Muscle layer of colon (tissue), 2 donors: ENCODE data around the gene WDR73.

Source experiments
- H3K27ac ChIP-seq: one replicate; pipeline ENCODE4 v1.7.0; 2013; ENCODE audit warnings: low read depth, mild to moderate bottlenecking, low read length, moderate library complexity
- H3K27me3 ChIP-seq, 2 donors: one replicate each; pipeline ENCODE4 v1.7.0; 2013; ENCODE audit warnings: low read length in 2 of 2, mild to moderate bottlenecking in 2 of 2; ENCODE audit not compliant: insufficient read depth in 2 of 2, control insufficient read depth in 1 of 2
- H3K36me3 ChIP-seq: one replicate; pipeline ENCODE4 v1.7.0; 2013; ENCODE audit warnings: mild to moderate bottlenecking, low read length; ENCODE audit not compliant: insufficient read depth
- H3K4me1 ChIP-seq: one replicate; pipeline ENCODE4 v1.7.0; 2013; ENCODE audit warnings: mild to moderate bottlenecking, low read length; ENCODE audit not compliant: insufficient read depth
- H3K4me3 ChIP-seq, 2 donors: one replicate each; pipeline ENCODE4 v1.7.0; 2013; ENCODE audit warnings: low read length in 2 of 2, low read depth in 1 of 2, mild to moderate bottlenecking in 1 of 2, moderate library complexity in 1 of 2
- H3K9ac ChIP-seq: one replicate; pipeline ENCODE4 v1.7.0; 2013; ENCODE audit warnings: low read length
- H3K9me3 ChIP-seq: one replicate; pipeline ENCODE4 v1.7.0; 2013; ENCODE audit warnings: mild to moderate bottlenecking, low read length
- donor health status: abdominal sarcoma.
- donor health status: Adenocarcinoma of cecum.

Gene WDR73

DNA sequence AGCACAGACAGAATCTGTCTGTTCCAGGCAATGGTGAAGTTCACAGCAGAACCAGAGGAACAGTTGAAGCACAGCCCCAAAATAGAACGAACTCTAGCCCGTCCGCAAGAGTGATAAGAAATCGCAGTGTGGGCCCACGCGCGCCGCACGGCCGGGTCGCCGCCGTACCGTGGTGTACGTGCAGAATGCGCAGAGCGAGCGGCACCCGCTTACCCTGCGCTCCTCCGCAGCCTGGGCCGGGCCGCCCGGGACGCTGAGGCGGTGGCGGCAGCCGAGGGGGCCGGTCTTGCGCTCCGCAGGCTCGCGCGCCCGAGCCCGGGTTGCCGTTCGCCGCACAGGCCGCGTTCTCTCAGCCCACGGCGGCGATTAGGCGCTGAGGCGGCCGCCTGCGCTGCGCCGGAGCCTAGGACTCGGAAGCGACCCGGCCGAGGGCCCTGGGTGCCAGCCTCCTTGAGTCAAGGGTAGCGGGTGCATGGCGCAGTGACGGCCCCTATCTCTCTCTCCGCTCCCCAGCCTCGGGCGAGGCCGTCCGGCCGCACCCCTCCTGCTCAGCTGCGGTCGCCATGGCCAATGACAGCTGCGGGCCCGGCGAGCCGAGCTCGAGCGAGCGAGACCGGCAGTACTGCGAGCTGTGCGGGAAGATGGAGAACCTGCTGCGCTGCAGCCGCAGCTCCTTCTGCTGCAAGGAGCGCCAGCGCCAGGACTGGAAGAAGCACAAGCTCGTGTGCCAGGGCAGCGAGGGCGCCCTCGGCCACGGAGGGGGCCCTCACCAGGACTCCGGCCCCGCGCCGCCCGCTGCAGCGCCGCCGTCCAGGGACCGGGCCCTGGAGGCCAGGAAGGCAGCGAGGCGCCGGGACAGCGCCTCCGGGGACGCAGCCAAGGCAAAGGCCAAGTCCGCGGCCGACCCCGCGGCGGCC lies 20.5 kb downstream of the WDR73 start:
- peaks cover 20% of the 10 kb centered on the region for H3K36me3 ChIP-seq
- H3K4me3 ChIP-seq = peak overlapping the region; percentile 78 to 88
- H3K4me1 ChIP-seq = peaks cover 35% of the 10 kb centered on the region
- no peaks in the 10 kb centered on the region for H3K9me3 ChIP-seq
- H3K27me3 ChIP-seq = no peaks in the 10 kb centered on the region
- peak overlapping the region; percentile 51 for H3K9ac ChIP-seq
- H3K27ac ChIP-seq = peak overlapping the region; percentile 85

DNA sequence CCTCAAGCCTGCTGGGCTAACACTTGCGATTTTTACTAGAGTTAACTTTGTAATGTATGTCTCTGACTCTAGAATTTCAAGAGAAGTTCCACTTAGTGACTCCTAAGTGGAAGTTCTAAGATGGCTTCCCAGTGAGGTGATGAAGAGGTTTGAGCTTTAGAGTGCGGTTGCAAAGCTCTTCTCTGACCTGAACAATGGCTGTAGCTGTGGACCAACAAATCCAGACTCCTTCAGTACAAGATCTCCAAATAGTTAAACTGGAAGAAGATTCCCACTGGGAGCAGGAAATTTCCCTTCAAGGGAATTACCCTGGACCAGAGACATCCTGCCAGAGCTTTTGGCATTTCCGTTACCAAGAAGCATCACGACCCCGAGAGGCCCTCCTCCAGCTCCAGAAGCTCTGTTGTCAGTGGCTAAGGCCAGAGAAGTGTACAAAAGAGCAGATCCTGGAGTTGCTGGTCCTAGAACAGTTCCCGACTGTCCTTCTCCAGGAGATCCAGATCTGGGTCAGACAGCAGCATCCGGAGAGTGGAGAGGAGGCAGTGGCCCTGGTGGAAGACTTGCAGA lies 22.3 kb downstream of the WDR73 start:
- peak overlapping the region; percentile 35 for H3K9ac ChIP-seq
- peaks cover 35% of the 10 kb centered on the region for H3K4me1 ChIP-seq
- peaks cover 9% of the 10 kb centered on the region for H3K36me3 ChIP-seq
- no peaks in the 10 kb centered on the region for H3K9me3 ChIP-seq
- no peaks in the 10 kb centered on the region for H3K27me3 ChIP-seq
- H3K27ac ChIP-seq = peak overlapping the region; percentile 93
- peak overlapping the region; percentile 78 for H3K4me3 ChIP-seq

DNA sequence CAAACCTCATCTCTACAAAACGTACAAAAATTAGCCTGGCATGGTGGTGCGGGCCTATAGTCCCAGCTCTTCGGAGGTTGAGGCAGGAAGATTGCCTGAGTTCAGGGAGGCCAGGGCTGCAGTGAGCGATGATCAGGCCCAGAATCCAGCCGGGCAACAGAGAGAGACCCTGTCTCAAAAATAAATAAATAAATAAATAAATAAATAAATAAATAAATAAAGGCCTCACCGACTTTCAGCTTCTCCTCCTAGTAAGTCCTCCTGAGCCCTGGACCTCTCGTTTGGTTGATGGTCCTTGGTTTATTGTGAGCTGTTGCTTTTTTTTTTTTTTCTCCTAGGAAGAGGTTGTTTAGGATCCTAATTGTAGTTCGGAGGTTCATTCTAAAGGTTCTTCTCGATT lies 25.1 kb downstream of the WDR73 start:
- Histone ChIP-seq H3K27ac (no peak overlapping the region), H3K4me3 (no peak overlapping the region)

DNA sequence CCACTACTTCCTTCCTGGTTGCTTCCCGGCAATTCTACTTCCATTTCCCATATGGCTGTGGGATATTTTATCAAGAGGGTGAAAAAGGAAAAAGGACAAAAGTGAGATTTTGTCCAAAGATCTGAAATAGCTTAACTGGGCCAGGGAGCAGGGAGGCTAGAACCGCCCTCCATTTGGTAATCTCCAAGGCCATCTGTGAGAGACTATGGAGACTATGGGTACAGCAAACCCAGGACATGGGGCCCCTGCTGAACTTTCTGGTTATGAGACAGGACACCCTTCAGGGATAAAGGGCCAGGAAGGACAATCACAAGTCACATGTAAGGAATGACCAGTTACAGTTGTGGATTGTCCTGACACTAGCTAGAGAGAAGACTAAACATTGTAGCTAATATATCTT lies 29.0 kb downstream of the WDR73 start:
- Histone ChIP-seq H3K27me3 (no peaks in the 10 kb centered on the region), H3K9ac (no peak overlapping the region)

More for the DNA sequence above, 25.1 kb downstream of the WDR73 start:
- Histone ChIP-seq H3K27me3 (no peaks in the 10 kb centered on the region), H3K36me3 (no peaks in the 10 kb centered on the region), H3K9me3 (no peaks in the 10 kb centered on the region), H3K4me1 (peaks cover 19% of the 10 kb centered on the region), H3K9ac (no peak overlapping the region)

DNA sequence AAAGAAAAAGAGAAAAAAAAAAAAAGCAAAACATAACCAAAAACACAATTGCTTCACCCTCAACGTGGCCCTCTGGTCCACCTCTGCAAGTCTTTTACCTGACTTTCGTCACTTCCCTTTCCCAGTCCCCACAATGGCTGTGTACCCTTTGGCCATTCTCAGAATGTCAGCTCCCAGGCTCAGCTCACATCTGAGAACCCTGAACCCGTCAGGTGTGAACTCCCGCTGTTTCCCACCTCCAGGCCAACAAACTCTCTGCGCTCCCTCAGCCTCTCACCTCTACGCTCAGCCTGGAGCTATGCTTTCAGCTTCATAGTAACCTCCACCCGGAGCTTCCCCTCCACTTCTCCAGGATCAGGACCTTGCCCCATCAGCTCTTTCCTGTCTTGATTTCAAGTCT lies 29.7 kb downstream of the WDR73 start:
- peaks cover 12% of the 10 kb centered on the region for H3K9me3 ChIP-seq
- H3K36me3 ChIP-seq = peaks cover 19% of the 10 kb centered on the region
- H3K4me3 ChIP-seq = no peak overlapping the region
- H3K27me3 ChIP-seq = no peaks in the 10 kb centered on the region
- no peak overlapping the region for H3K9ac ChIP-seq
- no peaks in the 10 kb centered on the region for H3K4me1 ChIP-seq
- H3K27ac ChIP-seq = no peak overlapping the region

More for the DNA sequence above, 29.0 kb downstream of the WDR73 start:
- Histone ChIP-seq H3K27ac (no peak overlapping the region), H3K4me3 (no peak overlapping the region), H3K9me3 (peaks cover 12% of the 10 kb centered on the region), H3K4me1 (no peaks in the 10 kb centered on the region), H3K36me3 (peaks cover 19% of the 10 kb centered on the region)

DNA sequence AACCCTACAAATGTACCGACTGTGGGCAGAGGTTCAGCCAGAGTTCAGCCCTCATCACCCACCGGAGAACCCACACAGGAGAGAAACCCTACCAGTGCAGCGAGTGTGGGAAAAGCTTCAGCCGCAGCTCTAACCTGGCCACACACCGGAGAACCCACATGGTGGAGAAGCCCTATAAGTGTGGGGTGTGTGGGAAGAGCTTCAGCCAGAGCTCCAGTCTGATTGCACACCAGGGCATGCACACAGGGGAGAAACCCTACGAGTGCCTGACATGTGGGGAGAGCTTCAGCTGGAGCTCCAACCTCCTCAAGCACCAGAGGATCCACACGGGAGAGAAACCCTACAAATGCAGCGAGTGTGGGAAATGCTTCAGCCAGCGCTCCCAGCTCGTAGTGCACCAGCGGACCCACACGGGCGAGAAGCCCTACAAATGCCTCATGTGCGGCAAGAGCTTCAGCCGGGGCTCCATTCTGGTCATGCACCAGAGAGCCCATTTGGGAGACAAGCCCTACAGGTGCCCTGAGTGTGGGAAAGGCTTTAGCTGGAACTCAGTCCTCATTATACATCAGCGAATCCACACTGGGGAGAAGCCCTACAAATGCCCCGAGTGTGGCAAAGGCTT lies 32.6 kb downstream of the WDR73 start:
- Histone ChIP-seq H3K4me3 (peak overlapping the region in 1 of 2 donors; percentile 1), H3K9me3 (peaks cover 12% of the 10 kb centered on the region), H3K36me3 (peaks cover 19% of the 10 kb centered on the region), H3K27ac (no peak overlapping the region), H3K9ac (no peak overlapping the region), H3K4me1 (no peaks in the 10 kb centered on the region), H3K27me3 (no peaks in the 10 kb centered on the region)

DNA sequence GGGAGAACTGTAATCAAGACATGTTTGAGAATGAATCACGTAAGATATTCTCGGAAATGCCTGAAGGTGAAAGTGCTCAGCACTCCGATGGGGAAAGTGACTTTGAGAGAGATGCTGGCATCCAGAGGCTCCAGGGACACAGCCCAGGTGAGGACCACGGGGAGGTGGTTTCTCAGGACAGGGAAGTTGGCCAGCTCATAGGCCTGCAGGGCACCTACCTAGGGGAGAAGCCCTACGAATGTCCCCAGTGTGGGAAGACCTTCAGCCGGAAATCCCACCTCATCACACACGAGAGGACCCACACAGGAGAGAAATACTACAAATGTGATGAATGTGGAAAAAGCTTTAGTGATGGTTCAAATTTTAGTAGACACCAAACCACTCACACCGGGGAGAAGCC lies 33.5 kb downstream of the WDR73 start:
- H3K4me1 ChIP-seq = no peaks in the 10 kb centered on the region
- no peak overlapping the region for H3K27ac ChIP-seq
- peak overlapping the region in 1 of 2 donors; percentile 1 for H3K4me3 ChIP-seq
- H3K27me3 ChIP-seq = no peaks in the 10 kb centered on the region
- H3K9ac ChIP-seq = no peak overlapping the region
- peaks cover 19% of the 10 kb centered on the region for H3K36me3 ChIP-seq
- peaks cover 12% of the 10 kb centered on the region for H3K9me3 ChIP-seq

DNA sequence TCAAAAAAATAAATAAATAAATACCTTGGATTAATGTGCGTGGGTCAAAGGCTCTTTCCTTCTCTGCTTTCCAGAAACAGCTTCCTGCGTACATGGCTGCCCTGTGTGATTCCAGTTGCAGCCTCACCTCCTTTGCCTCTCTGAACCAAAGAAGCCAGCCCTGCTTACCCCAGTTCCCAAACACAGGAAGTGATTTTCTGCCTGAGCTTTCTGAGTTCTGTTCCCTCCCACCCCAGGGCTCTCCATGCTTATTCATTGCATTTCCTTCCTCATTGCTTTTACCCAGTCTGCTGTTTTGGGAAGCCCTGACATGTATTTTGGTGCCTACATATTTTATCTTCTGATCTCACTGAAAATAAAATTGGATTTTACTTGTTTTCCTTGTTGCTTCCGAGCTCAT lies 37.8 kb downstream of the WDR73 start:
- Histone ChIP-seq H3K27me3 (no peaks in the 10 kb centered on the region), H3K36me3 (peaks cover 7% of the 10 kb centered on the region), H3K4me1 (no peaks in the 10 kb centered on the region), H3K4me3 (no peak overlapping the region), H3K27ac (no peak overlapping the region), H3K9ac (no peak overlapping the region), H3K9me3 (peaks cover 8% of the 10 kb centered on the region)

DNA sequence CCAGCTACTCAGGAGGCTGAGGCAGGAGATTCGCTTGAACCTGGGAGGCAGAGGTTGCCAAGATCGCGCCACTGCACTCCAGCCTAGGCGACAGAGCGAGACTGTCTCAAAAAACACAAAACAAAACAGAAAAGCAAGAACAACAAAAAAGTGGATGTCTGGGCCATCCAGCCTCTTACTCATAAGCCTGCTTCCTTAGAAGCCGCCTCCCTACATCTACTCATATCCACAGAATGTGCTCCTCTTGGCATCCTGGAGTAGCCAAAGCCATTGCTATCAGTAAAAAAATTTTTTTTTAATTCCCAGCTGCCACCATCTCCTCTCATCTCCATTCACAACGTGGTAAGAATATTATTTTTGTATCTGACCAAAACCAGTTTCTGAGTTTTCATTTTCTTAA lies 42.5 kb downstream of the WDR73 start:
- Histone ChIP-seq H3K27me3 (no peaks in the 10 kb centered on the region), H3K9ac (no peak overlapping the region), H3K36me3 (peaks cover 9% of the 10 kb centered on the region), H3K9me3 (no peaks in the 10 kb centered on the region), H3K4me1 (no peaks in the 10 kb centered on the region), H3K27ac (no peak overlapping the region), H3K4me3 (no peak overlapping the region)

DNA sequence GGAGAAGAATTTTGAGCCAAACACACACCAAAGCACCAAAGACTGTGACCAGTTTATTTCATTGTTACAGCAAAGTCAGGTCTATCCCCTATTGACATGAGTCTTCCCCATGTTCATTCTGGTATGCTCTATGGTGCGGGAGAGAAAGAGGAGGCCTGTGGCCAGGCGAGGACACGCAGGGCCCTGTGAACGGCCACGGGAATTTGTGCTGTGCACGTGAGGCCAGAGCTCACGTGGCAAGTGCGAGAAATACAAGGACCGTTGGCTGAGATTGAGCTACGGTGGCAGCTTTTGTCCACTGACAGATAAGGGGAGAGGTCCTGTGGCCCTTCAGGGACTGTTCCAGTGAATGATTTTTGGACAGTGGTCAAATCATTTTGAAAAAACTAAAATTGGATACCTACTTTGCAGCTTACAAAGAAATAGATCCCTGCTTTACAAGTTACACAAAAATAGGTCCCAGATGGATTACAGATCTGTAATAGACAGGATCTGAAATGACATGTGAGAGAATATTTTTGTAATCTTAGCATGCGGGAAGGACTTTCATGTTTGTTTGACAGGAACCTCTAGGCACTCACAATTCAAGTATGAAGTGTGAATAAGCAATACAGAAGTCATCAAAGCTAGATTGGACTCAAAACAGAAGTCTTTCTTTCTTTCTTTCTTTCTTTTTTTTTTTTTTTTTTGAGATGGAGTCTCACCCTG lies 44.1 kb downstream of the WDR73 start:
- Histone ChIP-seq H3K9me3 (no peaks in the 10 kb centered on the region), H3K4me1 (no peaks in the 10 kb centered on the region), H3K4me3 (no peak overlapping the region), H3K27ac (no peak overlapping the region), H3K9ac (no peak overlapping the region), H3K36me3 (peaks cover 14% of the 10 kb centered on the region), H3K27me3 (no peaks in the 10 kb centered on the region)

DNA sequence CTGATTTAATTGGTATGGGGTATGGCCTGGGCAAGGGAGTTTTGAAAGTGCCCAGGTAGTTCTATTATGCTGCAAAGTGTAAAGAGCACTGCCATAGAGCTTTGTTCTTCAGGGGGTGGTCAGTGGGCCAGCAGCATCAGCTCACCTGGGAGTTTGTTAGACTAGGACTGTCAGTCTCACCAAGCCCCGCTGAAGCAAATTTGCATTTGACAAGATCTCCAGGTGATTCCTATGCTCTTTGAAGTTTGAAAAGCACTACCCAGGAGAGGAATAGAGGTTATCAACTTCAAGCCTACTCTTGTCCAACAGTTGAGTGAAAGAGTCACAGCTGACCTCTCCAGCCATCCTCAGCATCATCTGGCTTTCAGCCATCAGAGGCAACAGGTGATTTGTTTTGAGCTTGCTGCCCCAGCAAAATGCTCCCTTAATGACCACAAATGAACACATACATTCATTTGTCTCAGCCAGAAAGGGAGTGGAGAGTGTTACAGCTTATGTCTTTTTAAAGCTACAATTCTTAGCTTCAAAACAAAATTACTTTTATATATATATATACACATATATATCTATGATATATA lies 45.3 kb downstream of the WDR73 start:
- Histone ChIP-seq H3K4me3 (no peak overlapping the region), H3K27ac (no peak overlapping the region), H3K27me3 (no peaks in the 10 kb centered on the region), H3K4me1 (no peaks in the 10 kb centered on the region), H3K36me3 (peaks cover 17% of the 10 kb centered on the region), H3K9ac (no peak overlapping the region), H3K9me3 (no peaks in the 10 kb centered on the region)
